B cell (primary cell): ENCODE data around the gene RICTOR. TPM values are rescaled to one million over a fixed set of nuclear protein-coding genes. Genes with fewer than 3 reads are reported as not detected.

Source experiments
- ATAC-seq: fragments of 200-7000 bp; cut with Tn5 transposase; one replicate; pipeline ENCODE4 v1.10.0; 2021; ENCODE audit warnings: low read depth, mild to moderate bottlenecking, moderate number of reproducible peaks, moderate library complexity
- CTCF ChIA-PET: fragments of 350-600 bp; sonication (Branson Sonifier 250); formaldehyde crosslinking; loops from one replicate; lab custom pipeline; 2021; ENCODE audit warnings: antibody characterized with exemption, inconsistent platforms; lab: Charles Lee
- POLR2A ChIA-PET: fragments of 350-600 bp; sonication (Branson Sonifier 250); formaldehyde crosslinking; loops from one replicate; lab custom pipeline; 2021; ENCODE audit warnings: antibody characterized with exemption; lab: Charles Lee
- DNase-seq: peaks from one replicate; pipeline ENCODE4 v3.0.0; 2013
- H2AFZ ChIP-seq: 2 replicates; pipeline ENCODE4 v1.6.1; 2012; ENCODE audit warnings: mild to moderate bottlenecking, low read depth, low read length; ENCODE audit not compliant: insufficient read depth, poor library complexity, severe bottlenecking
- H3K27ac ChIP-seq, 2 donors: 1 replicate in 1 of 2; 2 replicates in 1 of 2; pipeline ENCODE4 v1.5.1; 2012 to 2013; ENCODE audit warnings: low read length in 2 of 2, mild to moderate bottlenecking in 2 of 2, moderate library complexity in 1 of 2
- H3K27me3 ChIP-seq, 4 experiments: fragments of 200-600 bp in 1 of 4; sonication (generic) in 1 of 4; replicated peaks in 1 of 4; 1 replicate in 2 of 4; 2 replicates in 2 of 4; pipeline versions ENCODE4 v1.6.1 to v1.7.0; 2013 to 2016; ENCODE audit warnings: low read length in 3 of 4, mild to moderate bottlenecking in 2 of 4, mixed read lengths in 1 of 4, moderate library complexity in 1 of 4; ENCODE audit not compliant: insufficient read depth in 4 of 4, control insufficient read depth in 3 of 4; ENCODE audit errors: control extremely low read depth in 1 of 4
- H3K36me3 ChIP-seq, 2 experiments: replicated peaks in 1 of 2; 1 replicate in 1 of 2; 2 replicates in 1 of 2; pipeline versions ENCODE4 v1.6.1 to v1.7.1; 2013; ENCODE audit warnings: low read length in 1 of 2; ENCODE audit not compliant: insufficient read depth in 2 of 2, control insufficient read depth in 1 of 2; ENCODE audit errors: control extremely low read depth in 1 of 2, extremely low read depth in 1 of 2
- H3K4me1 ChIP-seq, 2 donors: fragments of 200-600 bp in 1 of 2; sonication (generic) in 1 of 2; 1 replicate in 1 of 2; 2 replicates in 1 of 2; pipeline versions ENCODE4 v1.5.1 to v1.6.1; 2013 to 2017; ENCODE audit warnings: low read length in 2 of 2; ENCODE audit not compliant: control insufficient read depth in 2 of 2, insufficient read depth in 2 of 2
- H3K4me2 ChIP-seq: replicated peaks from 2 replicates; pipeline ENCODE3; 2012; ENCODE audit warnings: mild to moderate bottlenecking, low read depth, low read length; ENCODE audit not compliant: poor library complexity, severe bottlenecking
- H3K4me3 ChIP-seq, 5 experiments: fragments of 200-600 bp in 1 of 5; sonication (generic) in 1 of 5; 1 replicate in 3 of 5; 2 replicates in 2 of 5; pipeline versions ENCODE4 v1.5.1 to v1.7.0; 2011 to 2016; ENCODE audit warnings: low read length in 4 of 5, mild to moderate bottlenecking in 4 of 5, low read depth in 2 of 5, control low read depth in 1 of 5, moderate library complexity in 1 of 5; ENCODE audit not compliant: insufficient read depth in 1 of 5; ENCODE audit errors: control extremely low read depth in 1 of 5, extremely low read depth in 1 of 5
- H3K79me2 ChIP-seq: fragments of 200-600 bp; sonication (generic); one replicate; pipeline ENCODE4 v1.6.0; 2016; ENCODE audit warnings: low read length; ENCODE audit not compliant: control insufficient read depth, insufficient read depth
- H3K9ac ChIP-seq: fragments of 200-600 bp; sonication (generic); 2 replicates; pipeline ENCODE4 v1.6.1; 2017; ENCODE audit warnings: mild to moderate bottlenecking, low read length, moderate library complexity
- H3K9me3 ChIP-seq, 3 donors: one replicate each; pipeline versions ENCODE4 v1.6.1 to v1.7.1; 2013; ENCODE audit warnings: low read length in 2 of 3; ENCODE audit not compliant: control insufficient read depth in 2 of 3, insufficient read depth in 1 of 3; ENCODE audit errors: control extremely low read depth in 1 of 3
- H4K20me1 ChIP-seq: 2 replicates; pipeline ENCODE4 v1.6.0; 2012; ENCODE audit warnings: mild to moderate bottlenecking, low read length; ENCODE audit not compliant: insufficient read depth, control insufficient read depth, poor library complexity, severe bottlenecking
- H3K27ac Mint-ChIP-seq: one replicate; pipeline ENCODE4 v1.8.0; 2021; ENCODE audit warnings: mixed read lengths
- H3K27me3 Mint-ChIP-seq: one replicate; pipeline ENCODE4 v1.8.0; 2021; ENCODE audit warnings: mixed read lengths
- H3K4me1 Mint-ChIP-seq: one replicate; pipeline ENCODE4 v1.8.0; 2021; ENCODE audit warnings: mixed read lengths
- H3K4me3 Mint-ChIP-seq: one replicate; pipeline ENCODE4 v1.8.0; 2021; ENCODE audit warnings: mixed read lengths
- H3K9me3 Mint-ChIP-seq: one replicate; pipeline ENCODE4 v1.8.0; 2022; ENCODE audit warnings: mixed read lengths; ENCODE audit not compliant: insufficient read depth
- CTCF ChIP-seq: fragments of 200-600 bp; IDR thresholded peaks from one replicate; pipeline ENCODE4 v1.8.0; 2022; ENCODE audit warnings: antibody characterized with exemption, mild to moderate bottlenecking
- EZH2 ChIP-seq: IDR thresholded peaks from 2 replicates; pipeline ENCODE4 v1.6.1; 2012; ENCODE audit warnings: borderline replicate concordance, low read depth, mild to moderate bottlenecking, moderate library complexity, low read length; ENCODE audit not compliant: insufficient read depth, poor library complexity, severe bottlenecking
- WGBS: methylation state at CpG from one replicate; pipeline ENCODE4 v1.1.5; 2013; ENCODE audit warnings: missing lambda C conversion rate; ENCODE audit not compliant: insufficient coverage; 5-methylcytosine and 5-hydroxymethylcytosine counted together
- intact Hi-C: fragments of 100-400 bp; cut with micrococcal nuclease; formaldehyde crosslinking; loops from one replicate; pipeline ENCODE4 v1.10.0; 2022
- polyA plus RNA-seq: library from polyadenylated mRNA; depleted of rRNA; stranded (reverse); fragments of >200 nt; gene quantifications from 2 replicates; pipeline ENCODE4 v1.2.3, GENCODE V29; 2012
- total RNA-seq, 2 donors: library from RNA; stranded (reverse); fragments of 120-200 nt in 1 of 2; gene quantifications; 1 replicate in 1 of 2; 2 replicates in 1 of 2; pipeline versions ENCODE4 v1.2.3 to v1.2.4, GENCODE V29; 2013 to 2022

The RICTOR gene
- total and polyA plus RNA-seq, 2 donors (not counting 1 experiment from before 2014, with no cell fraction given), result 15.4 to 84.3 TPM

GRCh38 chr5:39092581-39093351, 18.6 kb upstream of the RICTOR start:
- H3K4me1 Mint-ChIP-seq, result no peaks in the 10 kb centered on the region
- no peak overlapping the region for H2AFZ ChIP-seq
- H3K27me3 Mint-ChIP-seq, result peaks cover 27% of the 10 kb centered on the region
- H3K9me3 Mint-ChIP-seq, result peaks cover 4% of the 10 kb centered on the region
- no peak overlapping the region for H3K9ac ChIP-seq
- intact Hi-C loops, result no loop called here
- H3K4me1 ChIP-seq, result no peaks in the 10 kb centered on the region
- H3K4me3 Mint-ChIP-seq, result no peak overlapping the region
- H3K9me3 ChIP-seq, result no peaks in the 10 kb centered on the region
- ATAC-seq (no peak), DNase-seq (no peak)
- H4K20me1 ChIP-seq, result no peaks in the 10 kb centered on the region
- no peak overlapping the region for H3K27ac ChIP-seq
- ChIA-PET POLR2A (no interaction called here), CTCF (no interaction called here)
- 100% methylated on average over 2 of the region's 4 CpGs for WGBS
- no peaks in the 10 kb centered on the region for H3K36me3 ChIP-seq
- H3K4me2 ChIP-seq, result no peak overlapping the region
- TF ChIP-seq CTCF (no peak), EZH2 (no peak)
- no peak overlapping the region for H3K4me3 ChIP-seq
- H3K27me3 ChIP-seq, result no peaks in the 10 kb centered on the region
- H3K79me2 ChIP-seq, result no peaks in the 10 kb centered on the region
- no peak overlapping the region for H3K27ac Mint-ChIP-seq

- Histone ChIP-seq H3K4me1 (no peaks in the 10 kb centered on the region), H3K9ac (no peak overlapping the region), H3K4me3 (no peak overlapping the region), H2AFZ (no peak overlapping the region), H3K36me3 (no peaks in the 10 kb centered on the region), H3K9me3 (no peaks in the 10 kb centered on the region), H3K27me3 (no peaks in the 10 kb centered on the region), H3K79me2 (no peaks in the 10 kb centered on the region), H3K27ac (no peak overlapping the region), H4K20me1 (no peaks in the 10 kb centered on the region), H3K4me2 (no peak overlapping the region)
- H3K4me3 Mint-ChIP-seq, result no peak overlapping the region
- no CpG with 5 or more reads among the region's 7 CpGs for WGBS
- H3K9me3 Mint-ChIP-seq, result peaks cover 4% of the 10 kb centered on the region
- CTCF ChIA-PET, result interaction anchor here (0.6 kb wide), 1 partner anchor 11 kb away, joined by 3 read pairs; no protein-coding TSS in a partner anchor
- DNase-seq (no peak), ATAC-seq (no peak)
- H3K27me3 Mint-ChIP-seq, result peaks cover 30% of the 10 kb centered on the region
- H3K4me1 Mint-ChIP-seq, result no peaks in the 10 kb centered on the region
- no peak overlapping the region for H3K27ac Mint-ChIP-seq
- TF ChIP-seq CTCF (no peak), EZH2 (no peak)
- intact Hi-C loops, result no loop called here
- POLR2A ChIA-PET, result no interaction called here
These were observed 17.9 kb upstream of the RICTOR start for GRCh38 chr5:39091940-39092580.
